HepG2 (cell line): ENCODE data around the gene OSBPL9. TPM values are rescaled to one million over a fixed set of nuclear protein-coding genes. Genes with fewer than 3 reads are reported as not detected.

ENCODE experiments used
- ATAC-seq: fragments of 200-7000 bp; cut with Tn5 transposase; 3 replicates; pipeline ENCODE4 v1.9.1; 2020; ENCODE audit warnings: mild to moderate bottlenecking, moderate library complexity
- BruUV-seq: library from RNA; stranded (reverse); fragments of 400-500 nt; replicated peaks from 2 replicates; lab custom pipeline; 2021; lab: Mats Ljungman, UMichigan
- CTCF ChIA-PET: fragments of 300-600 bp; formaldehyde crosslinking; extraction: SDS; loops from one replicate; lab custom pipeline; 2021; ENCODE audit warnings: low total read pairs, inconsistent platforms, low intra/inter-chr PET ratio; lab: Yijun Ruan, JAX
- POLR2A ChIA-PET: fragments of 350-600 bp; sonication (Branson Sonifier 250); formaldehyde crosslinking; loops from one replicate; lab custom pipeline; 2020; ENCODE audit warnings: antibody characterized with exemption, inconsistent platforms; lab: Yijun Ruan, JAX
- DNase-seq: peaks from one replicate; pipeline ENCODE4 v3.0.0-alpha.2; 2015; ENCODE audit warnings: low spot score
- FAIRE-seq: peaks from 3 replicates; lab custom pipeline; 2011; peaks lifted over from hg19 to GRCh38; lab: Jason Lieb, UNC
- H2AFZ ChIP-seq: one replicate; pipeline ENCODE4 v1.6.1; 2011; ENCODE audit warnings: low read length, inconsistent platforms
- H3K27ac ChIP-seq: fragments of 300-600 bp; 3 replicates; pipeline ENCODE4 v1.8.0; 2011; ENCODE audit warnings: mixed run types, mild to moderate bottlenecking, mixed read lengths, low read length, inconsistent platforms; ENCODE audit not compliant: insufficient read depth; ENCODE audit errors: extremely low read length
- H3K27me3 ChIP-seq, 2 experiments: fragments of 200-600 bp in 1 of 2; 2 replicates in 1 of 2; 3 replicates in 1 of 2; pipeline versions ENCODE4 v1.6.0 to v1.8.0; 2011; ENCODE audit warnings: low read length in 2 of 2, mild to moderate bottlenecking in 2 of 2, moderate library complexity in 2 of 2, inconsistent platforms in 1 of 2; ENCODE audit not compliant: insufficient read depth in 2 of 2, control insufficient read depth in 1 of 2
- H3K36me3 ChIP-seq, 2 experiments: fragments of 200-600 bp in 1 of 2; replicated peaks in 1 of 2; 2 replicates in 1 of 2; 3 replicates in 1 of 2; pipeline versions ENCODE4 v1.5.1 to v1.8.0; 2011; ENCODE audit warnings: low read length in 2 of 2, inconsistent platforms in 1 of 2; ENCODE audit not compliant: insufficient read depth in 2 of 2, control insufficient read depth in 1 of 2
- H3K4me1 ChIP-seq: 2 replicates; pipeline ENCODE4 v1.5.1; 2012; ENCODE audit warnings: low read length, inconsistent platforms; ENCODE audit not compliant: insufficient read depth
- H3K4me2 ChIP-seq: 2 replicates; pipeline ENCODE4 v1.6.0; 2011; ENCODE audit warnings: low read depth, low read length, inconsistent platforms
- H3K4me3 ChIP-seq, 3 experiments: fragments of 200-600 bp in 1 of 3; sonication (generic), shearing (Covaris generic) in 1 of 3; replicated peaks in 1 of 3; 2 replicates each; pipeline ENCODE4 v1.5.1; 2011 to 2016; ENCODE audit warnings: low read length in 3 of 3, inconsistent platforms in 2 of 3, low read depth in 2 of 3, mild to moderate bottlenecking in 2 of 3, control low read depth in 1 of 3, mixed read lengths in 1 of 3; ENCODE audit not compliant: insufficient read depth in 1 of 3
- H3K79me2 ChIP-seq: one replicate; pipeline ENCODE4 v1.6.1; 2011; ENCODE audit warnings: low read length, inconsistent platforms; ENCODE audit not compliant: insufficient read depth
- H3K9ac ChIP-seq: 2 replicates; pipeline ENCODE4 v1.6.0; 2011; ENCODE audit warnings: mild to moderate bottlenecking, low read depth, low read length, inconsistent platforms; ENCODE audit not compliant: insufficient read depth
- H3K9me3 ChIP-seq: 2 replicates; pipeline ENCODE4 v1.5.1; 2012; ENCODE audit warnings: mild to moderate bottlenecking, low read length
- H4K20me1 ChIP-seq: 2 replicates; pipeline ENCODE4 v1.6.0; 2011; ENCODE audit warnings: inconsistent platforms, mild to moderate bottlenecking, low read length, moderate library complexity; ENCODE audit not compliant: insufficient read depth
- CBX1 ChIP-seq: IDR thresholded peaks from one replicate; pipeline ENCODE4 v1.6.1; 2016; ENCODE audit warnings: antibody characterized with exemption, low read depth
- ESRRA ChIP-seq: sonication (generic); formaldehyde crosslinking; IDR thresholded peaks from 2 replicates; pipeline ENCODE4 v1.5.1; 2020; ENCODE audit warnings: mild to moderate bottlenecking, low read depth, missing genetic modification reagents
- FOXJ3 ChIP-seq: sonication (generic); formaldehyde crosslinking; IDR thresholded peaks from 2 replicates; pipeline ENCODE4 v1.4.0; 2020; ENCODE audit warnings: missing genetic modification reagents, mild to moderate bottlenecking, borderline replicate concordance
- SAP130 ChIP-seq: IDR thresholded peaks from 2 replicates; pipeline ENCODE4 v1.6.1; 2016; ENCODE audit warnings: low read depth
- SIN3A ChIP-seq: IDR thresholded peaks from 2 replicates; pipeline ENCODE4 v1.6.1; 2011; ENCODE audit warnings: low read depth, mild to moderate bottlenecking, control low read depth, low read length, borderline replicate concordance
- U2AF1 ChIP-seq: fragments of 200-400 bp; formaldehyde crosslinking; optimal IDR thresholded peaks from 2 replicates; pipeline ENCODE3; 2017; ENCODE audit warnings: mild to moderate bottlenecking, low read depth, low read length
- ZNF605 ChIP-seq: sonication (generic); formaldehyde crosslinking; IDR thresholded peaks from 2 replicates; pipeline ENCODE4 v1.8.0; 2022; ENCODE audit warnings: mild to moderate bottlenecking, missing genetic modification reagents
- ZNF768 ChIP-seq: sonication (generic); formaldehyde crosslinking; IDR thresholded peaks from 2 replicates; pipeline ENCODE4 v1.4.0; 2020; ENCODE audit warnings: missing genetic modification reagents
- WGBS: methylation state at CpG from one replicate; pipeline ENCODE4 v1.1.6; 2017; ENCODE audit warnings: low lambda C conversion rate; 5-methylcytosine and 5-hydroxymethylcytosine counted together
- in situ Hi-C: cut with HindIII; loops from 2 replicates; pipeline ENCODE4 v1.10.0; 2017; ENCODE audit warnings: low pct_unique_long_range_greater_than_20kb; ENCODE audit not compliant: extremely low pct_ligation_motif_present
- intact Hi-C: fragments of 100-400 bp; cut with micrococcal nuclease; formaldehyde crosslinking; loops from one replicate; pipeline ENCODE4 v1.10.0; 2022; ENCODE audit not compliant: unreplicated experiment
- polyA plus RNA-seq, 8 experiments: library from polyadenylated mRNA; depleted of rRNA in 3 of 8; stranded (reverse) in 7 of 8; unstranded in 1 of 8; fragments of >200 nt; fragmentation: Illumina TruSeq in 4 of 8; extraction: Trizol in 4 of 8; gene quantifications; 2 replicates each; pipeline versions ENCODE4 v1.2.1 to v1.2.3, GENCODE V29; 2011 to 2016; ENCODE audit warnings: low read depth in 4 of 8, missing spikeins in 1 of 8, mixed read lengths in 1 of 8; ENCODE audit not compliant: insufficient read depth in 1 of 8
- total RNA-seq, 5 experiments: library from RNA; depleted of rRNA; stranded (reverse); fragments of >200 nt; fragmentation: Illumina TruSeq; extraction: Trizol; gene quantifications; 2 replicates each; pipeline ENCODE4 v1.2.3, GENCODE V29; 2016; ENCODE audit warnings: low read depth in 1 of 5
- TF ChIP-seq, protein P1 (sequence below): sonication (generic); formaldehyde crosslinking; IDR thresholded peaks from 2 replicates; pipeline ENCODE4 v1.5.0; 2020; ENCODE audit warnings: mild to moderate bottlenecking, missing genetic modification reagents

OSBPL9 gene
- total and polyA plus RNA-seq, 2 of the 13 experiments (the other 11 are each of a cell fraction or from before 2014, with no cell fraction given) = 83.6 to 142 TPM

DNA sequence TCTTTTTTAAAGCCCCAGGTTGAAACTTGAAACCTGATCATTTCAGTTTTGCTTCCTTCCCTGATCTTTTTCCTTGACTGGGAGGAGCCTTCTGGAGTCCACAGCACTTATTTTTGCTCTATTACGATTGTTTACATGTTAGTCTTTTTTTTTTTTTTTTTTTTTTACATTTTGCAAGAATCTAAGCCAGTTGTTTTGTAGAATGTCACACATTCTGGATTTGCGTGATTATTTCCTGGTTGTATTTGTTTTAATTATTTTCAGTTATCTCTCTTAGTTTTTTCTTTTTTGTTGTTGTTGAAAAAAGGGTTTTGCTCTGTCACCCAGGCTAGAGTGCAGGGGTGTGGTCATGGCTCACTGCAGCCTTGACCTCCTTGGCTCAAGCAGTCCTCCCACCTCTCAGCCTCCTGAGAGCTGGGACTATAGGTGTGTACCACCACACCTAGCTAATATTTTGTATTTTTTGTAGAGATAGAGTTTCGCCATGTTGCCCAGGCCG is 32.8 kb downstream of the OSBPL9 start (continued):
- TF ChIP-seq, protein P1, sequence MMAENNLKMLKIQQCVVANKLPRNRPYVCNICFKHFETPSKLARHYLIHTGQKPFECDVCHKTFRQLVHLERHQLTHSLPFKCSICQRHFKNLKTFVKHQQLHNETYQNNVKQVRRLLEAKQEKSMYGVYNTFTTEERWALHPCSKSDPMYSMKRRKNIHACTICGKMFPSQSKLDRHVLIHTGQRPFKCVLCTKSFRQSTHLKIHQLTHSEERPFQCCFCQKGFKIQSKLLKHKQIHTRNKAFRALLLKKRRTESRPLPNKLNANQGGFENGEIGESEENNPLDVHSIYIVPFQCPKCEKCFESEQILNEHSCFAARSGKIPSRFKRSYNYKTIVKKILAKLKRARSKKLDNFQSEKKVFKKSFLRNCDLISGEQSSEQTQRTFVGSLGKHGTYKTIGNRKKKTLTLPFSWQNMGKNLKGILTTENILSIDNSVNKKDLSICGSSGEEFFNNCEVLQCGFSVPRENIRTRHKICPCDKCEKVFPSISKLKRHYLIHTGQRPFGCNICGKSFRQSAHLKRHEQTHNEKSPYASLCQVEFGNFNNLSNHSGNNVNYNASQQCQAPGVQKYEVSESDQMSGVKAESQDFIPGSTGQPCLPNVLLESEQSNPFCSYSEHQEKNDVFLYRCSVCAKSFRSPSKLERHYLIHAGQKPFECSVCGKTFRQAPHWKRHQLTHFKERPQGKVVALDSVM (CRISPR knock-in tag) = peak; percentile 76
- no peak for TF ChIP-seq CBX1
- TF ChIP-seq SAP130 = no peak
- no peak for TF ChIP-seq U2AF1
- no peak for TF ChIP-seq SIN3A
- no peak for TF ChIP-seq FOXJ3 (CRISPR knock-in tag)
- TF ChIP-seq ZNF768 (CRISPR knock-in tag) = no peak
- TF ChIP-seq ESRRA (CRISPR knock-in tag) = no peak

DNA sequence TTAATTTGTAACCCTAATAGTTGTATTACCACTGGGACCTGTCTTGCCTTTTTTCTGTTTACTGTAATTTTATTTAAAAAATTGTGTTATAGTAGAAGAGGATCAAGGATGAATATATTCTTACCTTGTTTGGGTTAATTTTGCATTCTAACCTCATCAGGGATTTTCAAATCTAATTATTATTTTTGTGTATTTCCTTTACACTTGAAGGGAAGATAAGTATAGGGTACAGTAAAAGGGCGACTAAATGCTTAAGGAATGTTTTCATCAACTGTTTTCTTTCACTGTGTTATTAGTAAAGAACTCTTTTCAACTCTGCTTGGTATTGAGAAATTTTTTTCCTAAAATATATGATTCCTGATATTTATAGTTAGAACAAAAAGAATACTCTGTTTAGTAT is 33.3 kb downstream of the OSBPL9 start:
- Histone ChIP-seq H3K4me2 (no peak overlapping the region), H2AFZ (no peak overlapping the region), H3K27ac (no peak overlapping the region), H3K9me3 (peaks cover 5% of the 10 kb centered on the region; the same call in 1 of the 2 replicates), H3K79me2 (peaks cover 12% of the 10 kb centered on the region), H3K36me3 (peaks cover 0 to 9% of the 10 kb centered on the region in 2 experiments; a peak in 2 of 5 replicates), H3K27me3 (no peaks in the 10 kb centered on the region), H3K9ac (no peak overlapping the region), H4K20me1 (peaks cover 7% of the 10 kb centered on the region), H3K4me1 (peaks cover 50% of the 10 kb centered on the region), H3K4me3 (no peak overlapping the region)
- 96% methylated on average over 1 of the region's 1 CpG for WGBS
- TF ChIP-seq ZNF605 = no peak
- BruUV-seq = no TSS peak
- ATAC-seq = no peak
- in situ Hi-C loops = no loop called here
- FAIRE-seq = no peak
- intact Hi-C loops = no loop called here
- no peak for DNase-seq
- ChIA-PET CTCF (no interaction called here), POLR2A (no interaction called here)
